ENCODE results near the gene CRK. TPM values are rescaled to one million over a fixed set of nuclear protein-coding genes. Genes with fewer than 3 reads are reported as not detected.
A peak's percentile ranks its signal among the peaks of the same experiment; 100 is the strongest.

CRK gene
- total RNA-seq, 4 donors from 2014 or later = 33.8 to 59.3 (median 51.2) TPM

DNA sequence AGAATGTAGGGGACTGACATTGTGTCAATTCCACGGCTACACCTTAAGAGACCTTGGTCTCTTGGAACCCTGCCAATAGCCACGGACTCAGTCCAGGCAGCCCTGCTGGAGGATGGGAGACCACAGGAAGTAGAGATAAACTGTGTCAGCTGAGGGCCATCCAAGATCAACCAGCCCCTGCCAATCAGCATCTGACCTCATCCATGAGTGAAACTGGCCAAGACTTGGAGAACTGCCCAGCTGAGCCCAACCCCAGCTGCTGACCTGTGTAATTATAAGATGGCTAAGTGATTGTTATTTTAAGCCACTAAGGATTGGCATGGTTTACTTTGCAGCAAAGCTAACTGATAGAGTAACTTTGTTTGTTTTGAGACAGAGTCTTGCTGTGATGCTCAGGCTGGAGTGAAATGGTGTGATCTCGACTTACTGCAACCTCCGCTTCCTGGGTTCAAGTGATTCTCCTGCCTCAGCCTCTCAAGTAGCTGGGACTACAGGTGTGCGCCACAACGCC, 42.7 kb downstream of the CRK start:
- WGBS, 2 donors = 54 to 68% methylated on average over 6 of the region's 6 CpGs
- DNase-seq = no peak
- intact Hi-C loops (cut with DNase I) = no loop called here

GRCh38 chr17:1412185-1413110, 43.6 kb downstream of the CRK start:
- intact Hi-C loops (cut with DNase I) = no loop called here
- no peak for TF ChIP-seq POLR2A (IDR thresholded peaks at IDR 0.05)
- TF ChIP-seq, protein P1, sequence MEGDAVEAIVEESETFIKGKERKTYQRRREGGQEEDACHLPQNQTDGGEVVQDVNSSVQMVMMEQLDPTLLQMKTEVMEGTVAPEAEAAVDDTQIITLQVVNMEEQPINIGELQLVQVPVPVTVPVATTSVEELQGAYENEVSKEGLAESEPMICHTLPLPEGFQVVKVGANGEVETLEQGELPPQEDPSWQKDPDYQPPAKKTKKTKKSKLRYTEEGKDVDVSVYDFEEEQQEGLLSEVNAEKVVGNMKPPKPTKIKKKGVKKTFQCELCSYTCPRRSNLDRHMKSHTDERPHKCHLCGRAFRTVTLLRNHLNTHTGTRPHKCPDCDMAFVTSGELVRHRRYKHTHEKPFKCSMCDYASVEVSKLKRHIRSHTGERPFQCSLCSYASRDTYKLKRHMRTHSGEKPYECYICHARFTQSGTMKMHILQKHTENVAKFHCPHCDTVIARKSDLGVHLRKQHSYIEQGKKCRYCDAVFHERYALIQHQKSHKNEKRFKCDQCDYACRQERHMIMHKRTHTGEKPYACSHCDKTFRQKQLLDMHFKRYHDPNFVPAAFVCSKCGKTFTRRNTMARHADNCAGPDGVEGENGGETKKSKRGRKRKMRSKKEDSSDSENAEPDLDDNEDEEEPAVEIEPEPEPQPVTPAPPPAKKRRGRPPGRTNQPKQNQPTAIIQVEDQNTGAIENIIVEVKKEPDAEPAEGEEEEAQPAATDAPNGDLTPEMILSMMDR (IDR thresholded peaks at IDR 0.05) = no peak
- 65 to 67% methylated on average over 24 to 25 of the region's 27 CpGs for WGBS, 2 donors
- no peak overlapping the region for H3K4me3 ChIP-seq
- H3K36me3 ChIP-seq = peaks cover 0 to 20% (median 0%) of the 10 kb centered on the region in 3 donors
- H3K9me3 ChIP-seq = no peaks in the 10 kb centered on the region
- H3K27ac ChIP-seq = peak overlapping the region in 1 of 4 donors; percentile 30
- peaks cover 4 to 21% (median 4%) of the 10 kb centered on the region in 3 donors for H3K4me1 ChIP-seq
- DNase-seq = no peak
- H3K27me3 ChIP-seq = no peaks in the 10 kb centered on the region

More for the DNA sequence above, 42.7 kb downstream of the CRK start:
- Histone ChIP-seq H3K4me1 (peaks cover 4 to 21% (median 4%) of the 10 kb centered on the region in 3 donors), H3K9me3 (no peaks in the 10 kb centered on the region), H3K36me3 (peaks cover 0 to 29% (median 0%) of the 10 kb centered on the region in 3 donors), H3K4me3 (no peak overlapping the region), H3K27ac (peak overlapping the region in 2 of 4 donors; percentile 30 to 41), H3K27me3 (no peaks in the 10 kb centered on the region)
- TF ChIP-seq POLR2A (IDR thresholded peaks at IDR 0.05) = no peak
- TF ChIP-seq, protein P1 (IDR thresholded peaks at IDR 0.05) = no peak

- TF ChIP-seq POLR2A (IDR thresholded peaks at IDR 0.05) = no peak
- intact Hi-C loops (cut with DNase I) = no loop called here
- H3K36me3 ChIP-seq = no peaks in the 10 kb centered on the region
- peaks cover 14 to 22% (median 15%) of the 10 kb centered on the region in 3 donors for H3K4me1 ChIP-seq
- no peaks in the 10 kb centered on the region for H3K27me3 ChIP-seq
- H3K9me3 ChIP-seq = no peaks in the 10 kb centered on the region
- WGBS, 2 donors = 90 to 91% methylated on average over 4 of the region's 4 CpGs
- no peak overlapping the region for H3K4me3 ChIP-seq
- no peak overlapping the region for H3K27ac ChIP-seq
- no peak for DNase-seq
Observed at GRCh38 chr17:1402262-1402586, 53.8 kb downstream of the CRK start.

- Histone ChIP-seq H3K4me3 (peak within 1 kb of the TSS; percentile 82 to 95 (median 83)), H3K36me3 (peaks cover 0 to 17% (median 0%) of the 10 kb centered on the region in 3 donors), H3K4me1 (peaks cover 23 to 46% (median 30%) of the 10 kb centered on the region in 3 donors), H3K27ac (peak within 1 kb of the TSS; percentile 91 to 98 (median 96)), H3K9me3 (no peaks in the 10 kb centered on the region), H3K27me3 (no peaks in the 10 kb centered on the region)
- 0% methylated on average over 12 to 19 of the region's 82 CpGs for WGBS, 2 donors
- peak; percentile 84 for DNase-seq
- TF ChIP-seq, protein P1 (IDR thresholded peaks at IDR 0.05) = peak in 1 of 6 experiments; percentile 3
- peak in 3 of 4 donors; percentile 40 to 91 (median 73) for TF ChIP-seq POLR2A (IDR thresholded peaks at IDR 0.05)
- intact Hi-C loops (cut with DNase I) = no loop called here
Observed at GRCh38 chr17:1399679-1400512, 56.1 kb downstream of the CRK start, which contains the start of gene YWHAE. YWHAE (minus strand) TSS chr17:1400222; CDS start chr17:1400110, 112 bp downstream.

- intact Hi-C loops (cut with DNase I) = no loop called here
- Histone ChIP-seq H3K4me1 (peaks cover 29 to 54% (median 36%) of the 10 kb centered on the region in 3 donors), H3K36me3 (peaks cover 0 to 17% (median 0%) of the 10 kb centered on the region in 3 donors), H3K27ac (peak overlapping the region; percentile 91 to 98 (median 96)), H3K27me3 (no peaks in the 10 kb centered on the region), H3K4me3 (peak overlapping the region; percentile 82 to 95 (median 83)), H3K9me3 (no peaks in the 10 kb centered on the region)
- 0 to 1% methylated on average over 24 to 25 of the region's 41 CpGs for WGBS, 2 donors
- TF ChIP-seq, protein P1 (IDR thresholded peaks at IDR 0.05) = no peak
- TF ChIP-seq POLR2A (IDR thresholded peaks at IDR 0.05) = no peak
- no peak for DNase-seq
Observed at GRCh38 chr17:1398931-1399678, 56.9 kb downstream of the CRK start.
